ENCODE data around the gene MEDAG.

The MEDAG gene

GRCh38 chr13:30936971-30937370, 30.9 kb downstream of the MEDAG start:
- Histone ChIP-seq H3K9me3 (ENCODE audit: insufficient read depth, low read length, severe bottlenecking) (no peaks in the 10 kb centered on the region), H3K27ac (ENCODE audit: low read length) (no peak overlapping the region), H3K4me3 (ENCODE audit: low read depth in 1 of 2, low read length in 2 of 2) (no peak overlapping the region), H2AFZ (ENCODE audit: low read depth, low read length) (no peak overlapping the region), H3K79me2 (ENCODE audit: insufficient read depth, low read length) (no peaks in the 10 kb centered on the region), H3K36me3 (ENCODE audit: insufficient read depth, low read length) (no peaks in the 10 kb centered on the region), H4K20me1 (ENCODE audit: insufficient read depth, low read length) (no peaks in the 10 kb centered on the region), H3K4me2 (ENCODE audit: insufficient read depth, low read length) (no peak overlapping the region), H3K9ac (ENCODE audit: low read depth, low read length) (no peak overlapping the region), H3K4me1 (ENCODE audit: insufficient read depth, low read length) (no peaks in the 10 kb centered on the region), H3K27me3 (ENCODE audit: insufficient read depth, low read length, poor library complexity) (no peaks in the 10 kb centered on the region)
- ATAC-seq (ENCODE audit: insufficient read depth, low read depth) (no peak), DNase-seq (no peak)
- TF ChIP-seq CTCF (IDR thresholded peaks at IDR 0.05; ENCODE audit: borderline replicate concordance, extremely low read depth, low read length, poor library complexity, severe bottlenecking) (no peak), EZH2 (IDR thresholded peaks at IDR 0.05; ENCODE audit: borderline replicate concordance, low read depth, low read length, severe bottlenecking) (no peak)

- DNase-seq (no peak), ATAC-seq (ENCODE audit: insufficient read depth, low read depth) (no peak)
- Histone ChIP-seq H3K79me2 (ENCODE audit: insufficient read depth, low read length) (no peaks in the 10 kb centered on the region), H3K4me1 (ENCODE audit: insufficient read depth, low read length) (no peaks in the 10 kb centered on the region), H3K4me3 (ENCODE audit: low read depth in 1 of 2, low read length in 2 of 2) (no peak overlapping the region), H2AFZ (ENCODE audit: low read depth, low read length) (no peak overlapping the region), H3K4me2 (ENCODE audit: insufficient read depth, low read length) (no peak overlapping the region), H3K9me3 (ENCODE audit: insufficient read depth, low read length, severe bottlenecking) (no peaks in the 10 kb centered on the region), H3K9ac (ENCODE audit: low read depth, low read length) (no peak overlapping the region), H4K20me1 (ENCODE audit: insufficient read depth, low read length) (no peaks in the 10 kb centered on the region), H3K27ac (ENCODE audit: low read length) (no peak overlapping the region), H3K27me3 (ENCODE audit: insufficient read depth, low read length, poor library complexity) (peaks cover 3% of the 10 kb centered on the region), H3K36me3 (ENCODE audit: insufficient read depth, low read length) (no peaks in the 10 kb centered on the region)
- TF ChIP-seq CTCF (IDR thresholded peaks at IDR 0.05; ENCODE audit: borderline replicate concordance, extremely low read depth, low read length, poor library complexity, severe bottlenecking) (no peak), EZH2 (IDR thresholded peaks at IDR 0.05; ENCODE audit: borderline replicate concordance, low read depth, low read length, severe bottlenecking) (no peak)
These were observed 37.8 kb downstream of the MEDAG start for GRCh38 chr13:30943881-30944280.

- Histone ChIP-seq H3K27ac (ENCODE audit: low read length) (no peak overlapping the region), H3K79me2 (ENCODE audit: insufficient read depth, low read length) (no peaks in the 10 kb centered on the region), H4K20me1 (ENCODE audit: insufficient read depth, low read length) (no peaks in the 10 kb centered on the region), H3K4me1 (ENCODE audit: insufficient read depth, low read length) (no peaks in the 10 kb centered on the region), H3K4me3 (ENCODE audit: low read depth in 1 of 2, low read length in 2 of 2) (no peak overlapping the region), H3K27me3 (ENCODE audit: insufficient read depth, low read length, poor library complexity) (peaks cover 23% of the 10 kb centered on the region), H3K4me2 (ENCODE audit: insufficient read depth, low read length) (no peak overlapping the region), H3K9me3 (ENCODE audit: insufficient read depth, low read length, severe bottlenecking) (no peaks in the 10 kb centered on the region), H3K36me3 (ENCODE audit: insufficient read depth, low read length) (no peaks in the 10 kb centered on the region), H2AFZ (ENCODE audit: low read depth, low read length) (no peak overlapping the region), H3K9ac (ENCODE audit: low read depth, low read length) (no peak overlapping the region)
- TF ChIP-seq CTCF (IDR thresholded peaks at IDR 0.05; ENCODE audit: borderline replicate concordance, extremely low read depth, low read length, poor library complexity, severe bottlenecking) (no peak), EZH2 (IDR thresholded peaks at IDR 0.05; ENCODE audit: borderline replicate concordance, low read depth, low read length, severe bottlenecking) (no peak)
- no peak for DNase-seq
- no peak for ATAC-seq (ENCODE audit: insufficient read depth, low read depth)
These were observed 51.3 kb downstream of the MEDAG start for GRCh38 chr13:30957258-30957943.
